Left lobe of liver (tissue), 2 donors: ENCODE measurements around the gene METTL25. TPM values are rescaled to one million over a fixed set of nuclear protein-coding genes. Genes with fewer than 3 reads are reported as not detected.

Experiments
- ATAC-seq: fragments of 200-7000 bp; cut with Tn5 transposase; one replicate; pipeline ENCODE4 v1.9.1; 2020; ENCODE audit warnings: mild to moderate bottlenecking, moderate library complexity
- DNase-seq: peaks from one replicate; pipeline ENCODE4 v3.0.0-alpha.2; 2020; ENCODE audit warnings: low spot score
- total RNA-seq: library from RNA; stranded (reverse); gene quantifications from one replicate; pipeline ENCODE4 v1.2.1, GENCODE V29; 2021
- donor health status: DM: no; HTN: no; CAD: no; lungs with moderate emphysema.
- donor health status: DM: no; HTN: yes; CAD: no.

Gene METTL25
- total RNA-seq, 1 donor from 2014 or later = 5.3 TPM

DNA sequence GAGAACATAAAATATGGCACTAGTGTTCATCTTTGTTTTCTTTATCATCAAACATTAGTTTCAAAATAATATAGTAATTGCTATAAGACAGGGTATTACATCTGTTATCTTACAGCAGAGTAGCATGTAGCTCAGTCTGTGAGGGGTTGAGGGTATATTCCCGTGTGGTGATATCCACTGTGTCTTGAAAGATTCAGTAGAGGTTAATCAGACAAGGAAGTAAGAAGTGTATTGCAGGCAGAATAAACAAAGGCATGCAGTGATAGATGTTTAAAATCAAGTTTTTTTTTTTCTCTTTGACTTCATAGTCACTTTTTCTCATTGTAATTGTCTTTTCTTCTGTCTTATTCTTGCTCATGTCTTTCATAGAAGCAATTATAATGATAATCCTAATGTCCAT, 48.3 kb downstream of the METTL25 start:
- no peak for ATAC-seq

DNA sequence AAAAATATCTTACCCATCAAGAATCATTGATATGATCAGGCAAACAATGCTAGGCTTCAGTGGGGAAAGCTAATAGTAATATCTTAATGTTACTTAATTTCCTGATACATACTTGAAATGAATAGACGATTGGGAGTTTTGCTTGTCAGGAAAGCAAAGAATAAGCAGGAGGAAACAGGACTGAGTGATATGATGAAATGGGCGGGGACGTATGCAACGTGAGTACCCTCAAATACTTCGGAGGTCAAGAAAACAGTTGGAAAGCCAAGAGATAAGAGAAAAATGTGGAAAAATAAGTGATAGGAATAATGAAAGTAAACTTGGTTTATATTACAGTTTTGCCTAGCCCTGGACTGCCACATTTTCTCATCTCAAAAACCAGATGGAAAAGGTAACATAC, 49.2 kb downstream of the METTL25 start:
- ATAC-seq (no peak), DNase-seq (no peak)

More for the DNA sequence above, 48.3 kb downstream of the METTL25 start:
- DNase-seq = no peak

DNA sequence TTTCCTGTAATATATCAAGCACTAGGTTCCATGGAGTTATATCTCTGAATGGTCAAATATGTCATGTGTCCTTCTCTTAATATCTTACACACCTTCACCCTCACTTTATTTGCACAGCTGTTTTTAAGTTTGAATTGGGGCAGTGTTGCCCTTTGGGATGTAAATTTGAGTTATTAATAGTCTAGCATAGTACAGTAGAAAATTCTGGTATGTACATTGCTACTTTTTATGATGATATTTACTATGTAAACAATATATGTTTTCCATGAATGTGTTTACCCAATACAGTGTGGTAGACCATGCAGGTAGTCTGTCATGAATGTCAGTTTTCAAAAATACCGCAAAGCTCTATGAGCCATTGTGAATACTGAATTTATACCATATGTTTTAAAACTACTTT, 50.5 kb downstream of the METTL25 start:
- ATAC-seq = no peak
- no peak for DNase-seq

DNA sequence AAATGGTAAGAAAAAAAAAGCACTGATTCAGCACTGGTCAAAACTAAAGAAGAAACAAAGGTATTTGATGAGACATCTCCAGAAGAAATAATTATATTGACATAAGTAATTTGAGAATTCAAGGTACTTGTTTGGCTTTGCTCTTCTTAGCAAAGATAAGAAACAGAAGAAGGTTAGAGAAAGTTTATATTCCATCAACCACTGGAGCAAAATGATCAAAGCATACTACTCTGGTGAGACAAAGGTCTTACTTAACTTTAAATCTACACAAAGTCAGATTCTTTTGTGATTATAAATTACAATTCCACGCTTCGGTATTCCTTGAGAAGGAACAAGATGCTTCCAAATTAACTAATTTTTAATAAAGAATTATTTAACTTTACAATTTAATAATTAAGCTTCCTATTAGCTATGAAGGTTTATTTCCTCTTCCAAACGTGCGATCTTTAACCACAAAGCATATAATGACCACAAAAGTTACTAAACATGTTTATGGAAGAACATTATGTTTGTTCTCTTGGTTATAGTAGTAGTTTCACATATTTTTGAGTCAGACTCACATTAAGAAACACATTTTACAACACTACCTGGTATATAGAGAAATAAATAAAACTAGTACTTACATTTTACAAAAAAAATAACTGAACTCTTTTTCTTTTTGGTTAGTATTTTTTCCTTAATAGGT, 53.4 kb downstream of the METTL25 start:
- ATAC-seq = no peak
- no peak for DNase-seq

DNA sequence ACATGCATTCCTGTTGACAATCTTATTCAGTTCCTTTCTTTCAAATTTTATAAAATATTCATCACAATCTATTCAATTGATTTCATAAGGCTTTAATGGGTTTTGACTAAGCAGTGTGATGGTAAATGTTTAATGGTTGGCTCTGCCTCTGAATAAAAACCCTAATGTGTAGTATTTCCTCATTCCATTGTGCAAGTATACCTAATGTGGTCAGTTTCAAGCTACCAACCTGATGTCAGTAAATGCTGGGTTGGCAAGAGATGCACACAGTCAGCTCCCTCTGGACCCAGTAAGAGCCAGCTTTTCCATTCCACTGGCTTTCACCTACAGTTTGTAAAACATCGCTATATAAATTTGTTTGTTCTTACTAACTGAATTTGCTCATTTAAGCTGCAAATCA, 53.9 kb downstream of the METTL25 start:
- no peak for DNase-seq
- ATAC-seq = no peak

DNA sequence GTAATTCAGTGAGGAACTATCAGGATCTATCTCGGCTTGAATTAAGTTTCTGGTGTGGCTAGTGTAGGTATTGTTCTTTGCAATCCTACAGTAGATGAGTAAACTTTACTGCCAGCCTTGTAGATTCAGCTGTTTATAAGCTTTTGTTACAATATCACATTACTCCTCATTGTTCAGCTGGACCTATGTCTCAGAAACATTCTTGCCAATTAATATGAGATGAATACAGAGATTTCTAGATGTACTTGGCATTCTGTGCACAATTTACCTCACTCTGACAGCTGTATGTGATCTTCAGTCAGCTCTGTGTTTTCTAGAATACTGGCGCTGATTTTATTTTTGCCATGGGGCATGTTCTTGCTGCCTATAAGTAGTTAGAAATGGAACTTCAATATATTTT, 55.7 kb downstream of the METTL25 start:
- no peak for ATAC-seq
- DNase-seq = no peak

DNA sequence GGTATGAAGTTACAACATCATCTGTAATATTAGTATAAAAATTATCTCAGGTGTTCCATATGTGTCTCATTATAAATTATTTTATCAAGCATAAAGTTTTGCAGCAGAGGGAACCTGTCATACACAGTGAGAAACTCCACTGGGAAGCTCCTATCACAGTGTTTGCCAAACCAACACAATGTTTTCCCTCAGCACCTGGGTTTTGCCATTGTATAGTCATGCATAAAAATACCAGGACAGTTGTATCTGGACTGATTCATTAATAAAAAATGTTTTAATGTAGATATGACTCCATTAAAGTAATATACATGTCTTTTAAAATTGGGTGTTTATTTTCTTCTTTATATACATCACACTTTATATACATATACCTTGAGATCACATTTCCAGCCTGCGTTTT, 56.6 kb downstream of the METTL25 start:
- DNase-seq (no peak), ATAC-seq (no peak)

DNA sequence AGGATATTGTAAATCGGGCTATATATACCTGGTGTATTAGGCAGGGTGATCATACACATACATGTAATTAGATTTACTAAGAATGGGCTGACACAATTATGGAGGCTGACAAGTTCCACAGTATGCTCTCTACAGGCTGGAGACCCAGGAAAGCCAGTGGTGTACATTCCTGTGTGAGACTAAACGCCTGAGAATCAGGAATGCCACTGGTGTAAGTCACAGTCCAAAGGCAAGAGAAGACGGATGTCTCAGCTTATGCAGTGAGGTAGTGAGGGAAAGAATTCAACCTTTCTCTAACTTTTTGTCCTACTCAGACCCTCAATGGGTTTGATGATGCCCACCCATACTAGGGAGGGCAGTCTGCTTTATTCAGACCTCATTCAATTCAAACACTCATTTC, 57.1 kb downstream of the METTL25 start:
- no peak for ATAC-seq
- DNase-seq = no peak

DNA sequence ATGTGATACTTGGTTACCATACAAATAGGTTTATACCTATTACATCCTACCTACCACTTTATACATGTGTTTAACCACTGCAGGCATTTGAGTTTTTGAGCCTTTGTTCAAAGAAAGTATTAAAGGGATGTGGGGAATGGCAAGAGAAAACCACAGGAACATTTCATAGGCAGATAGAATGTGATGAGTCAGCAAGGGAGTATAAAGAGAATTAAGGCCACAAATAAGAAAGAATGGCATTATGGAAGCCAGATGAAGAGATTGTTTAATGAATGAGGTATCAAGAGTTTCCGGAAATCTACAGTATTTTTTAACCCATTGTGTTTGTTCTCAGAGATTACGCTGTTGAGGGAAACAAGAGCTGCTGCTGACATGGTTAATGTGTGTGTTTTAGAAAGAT, 66.9 kb downstream of the METTL25 start:
- no peak for DNase-seq
- ATAC-seq = no peak

DNA sequence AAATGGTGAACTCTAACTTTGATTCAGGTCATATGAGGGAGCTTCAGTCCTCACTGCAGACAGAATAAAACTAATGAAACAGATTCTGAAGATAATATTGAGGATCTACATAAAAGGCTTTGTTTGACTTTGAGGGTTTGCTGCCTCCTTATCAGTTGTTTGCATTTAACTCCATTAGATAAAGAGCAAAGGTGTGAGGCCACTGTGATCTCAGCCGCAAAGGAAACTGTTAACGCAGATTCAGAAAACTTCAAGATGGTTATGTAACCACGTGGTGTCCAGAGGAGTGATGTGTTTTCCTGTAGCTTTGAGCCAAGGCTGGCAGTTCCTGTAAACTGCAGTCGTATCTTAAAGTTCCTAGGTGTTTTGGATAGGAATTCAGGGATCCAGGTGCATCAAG, 67.8 kb downstream of the METTL25 start:
- no peak for ATAC-seq
- no peak for DNase-seq

DNA sequence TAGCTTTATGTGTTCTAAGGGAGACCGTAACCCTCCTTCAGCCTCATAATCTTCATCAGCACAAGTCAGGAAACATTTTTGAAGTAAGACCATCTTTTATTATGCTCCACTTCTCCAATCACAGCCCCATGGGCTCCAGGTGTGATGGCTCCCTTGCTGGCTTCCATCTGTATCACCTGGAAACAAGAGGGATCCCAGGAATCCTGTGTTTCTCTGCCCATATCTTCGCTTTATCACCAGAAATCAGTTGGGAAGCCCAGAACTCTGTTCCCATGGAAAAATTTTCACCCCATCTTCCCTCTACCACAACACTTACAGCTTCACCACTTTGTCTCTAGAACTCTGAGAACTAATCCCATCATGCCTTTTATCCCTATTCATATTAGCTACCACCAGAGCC, 68.3 kb downstream of the METTL25 start:
- ATAC-seq (no peak), DNase-seq (no peak)

DNA sequence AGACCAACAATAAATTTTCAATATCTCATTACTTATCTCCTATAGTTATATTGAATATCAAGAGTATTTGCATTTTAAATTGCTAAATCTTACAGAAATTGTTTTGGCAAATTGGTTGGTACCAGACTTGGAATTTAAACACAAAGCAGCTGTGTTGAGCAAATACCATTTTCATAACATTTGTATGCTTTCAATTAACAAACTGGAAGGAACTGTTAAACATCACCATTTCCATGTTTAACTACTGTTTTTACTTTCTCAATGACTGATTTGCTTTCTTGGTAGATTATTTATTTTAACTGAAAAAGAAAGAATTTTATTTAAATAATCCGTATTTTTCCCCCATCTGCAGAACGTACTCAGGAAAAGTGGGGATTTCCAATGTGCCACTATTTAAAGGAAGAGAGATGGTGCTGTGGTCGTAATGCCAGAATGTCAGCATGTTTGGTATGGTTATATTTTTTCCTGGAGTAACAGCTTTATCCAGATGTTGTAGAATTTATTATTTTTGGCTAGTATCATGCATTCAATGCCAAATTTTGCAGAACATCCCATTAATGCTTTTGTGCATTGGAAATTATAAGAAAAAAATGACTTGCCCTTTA, 72.3 kb downstream of the METTL25 start:
- DNase-seq = no peak
- no peak for ATAC-seq

DNA sequence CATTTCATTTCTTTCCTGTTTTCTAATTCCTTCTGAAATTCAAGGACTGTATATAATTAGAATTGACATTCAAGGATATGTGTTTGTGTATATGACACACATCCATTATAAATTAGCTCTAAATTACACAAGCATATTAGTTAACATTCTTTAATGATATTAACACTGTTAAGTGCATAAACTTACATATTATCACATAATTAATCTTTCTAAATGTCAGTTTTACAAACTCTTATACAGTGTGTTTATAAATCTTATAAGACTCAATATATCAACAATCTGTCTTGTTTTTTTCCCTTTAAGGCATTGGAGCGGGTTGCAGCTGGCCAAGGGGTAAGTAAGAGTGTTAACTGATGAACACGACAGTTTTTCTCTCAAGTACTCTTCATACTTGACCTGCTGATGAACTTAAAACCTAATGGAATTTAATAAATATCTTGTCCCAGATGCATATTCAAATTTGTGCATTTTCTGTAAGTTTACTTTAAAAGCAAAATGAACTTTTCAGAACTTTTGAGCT, 76.1 kb downstream of the METTL25 start:
- no peak for ATAC-seq
- no peak for DNase-seq

DNA sequence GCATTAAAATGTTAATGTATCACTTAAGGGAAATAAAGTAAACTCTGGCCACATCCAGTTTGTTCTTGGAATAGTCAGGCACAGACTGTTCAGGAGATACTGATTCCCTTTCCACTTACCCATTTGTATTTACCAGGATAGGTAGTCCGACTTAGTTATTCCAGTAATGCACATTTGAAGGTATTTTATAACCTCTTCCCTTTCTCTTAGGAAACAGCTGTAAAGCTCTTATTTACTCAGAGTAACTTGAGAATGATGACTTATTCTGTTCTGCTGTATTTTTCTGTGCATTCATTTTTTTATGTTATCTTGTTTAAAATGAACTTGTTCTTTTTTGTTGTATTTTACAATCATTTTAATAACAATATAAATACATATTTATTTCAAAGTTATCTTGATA, 78.0 kb downstream of the METTL25 start:
- ATAC-seq (no peak), DNase-seq (no peak)

DNA sequence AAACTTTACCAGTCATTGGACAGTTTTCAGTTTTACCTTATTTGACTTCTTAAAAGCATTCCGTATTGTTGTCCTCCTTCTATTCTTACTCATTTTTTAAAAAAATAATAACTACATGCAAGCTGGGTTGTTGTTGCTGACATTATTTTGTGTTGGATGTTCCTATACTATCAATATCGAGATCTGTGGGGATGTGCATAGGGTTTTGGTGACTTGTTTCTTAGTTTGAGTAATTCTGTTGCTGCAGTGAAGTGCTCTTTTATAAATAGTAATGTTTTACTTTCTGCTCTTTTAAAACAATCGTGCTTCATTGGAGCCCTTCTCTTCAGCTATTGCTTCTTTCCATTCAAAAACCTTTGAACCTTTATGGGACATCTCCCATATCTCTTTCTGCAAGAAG, 79.4 kb downstream of the METTL25 start:
- DNase-seq = no peak
- no peak for ATAC-seq

DNA sequence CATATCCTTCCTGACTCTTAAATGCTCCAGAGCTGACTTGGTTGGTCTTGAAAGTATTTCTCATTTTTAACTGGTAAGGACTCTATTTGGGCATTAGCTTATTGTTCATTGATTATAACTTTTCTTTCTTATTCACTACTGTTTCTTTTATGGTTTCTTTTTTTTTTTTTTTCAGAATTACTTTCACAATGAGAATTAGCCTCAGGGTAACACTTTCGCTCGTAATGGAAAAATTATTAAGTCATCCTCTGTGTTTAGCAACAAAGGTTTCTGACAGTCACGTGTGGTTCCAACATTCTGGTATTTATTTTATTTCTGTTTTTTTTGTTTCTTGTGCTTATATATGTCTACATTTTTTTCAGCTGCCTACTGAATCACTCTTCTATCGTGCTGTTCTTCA, 80.0 kb downstream of the METTL25 start:
- no peak for DNase-seq
- ATAC-seq = no peak

DNA sequence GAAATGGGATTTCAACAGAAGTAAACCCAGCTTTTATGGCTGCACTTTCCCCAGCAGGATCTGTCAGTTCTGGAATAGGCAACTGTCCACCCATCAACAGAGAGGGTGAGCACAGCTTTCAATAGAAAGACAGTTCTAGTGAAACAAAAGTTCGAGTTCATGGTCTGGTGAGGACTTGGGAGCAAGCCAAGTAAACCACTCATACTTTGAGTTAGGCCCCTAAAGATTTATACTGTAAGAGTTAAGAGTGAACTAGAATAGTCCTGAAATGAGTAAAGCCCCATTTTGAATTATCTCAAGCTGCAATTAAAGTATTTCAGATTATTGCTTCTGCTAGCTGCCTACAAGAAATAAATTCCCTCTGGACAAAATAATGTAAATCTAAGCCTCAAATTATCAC, 82.6 kb downstream of the METTL25 start:
- ATAC-seq = no peak

DNA sequence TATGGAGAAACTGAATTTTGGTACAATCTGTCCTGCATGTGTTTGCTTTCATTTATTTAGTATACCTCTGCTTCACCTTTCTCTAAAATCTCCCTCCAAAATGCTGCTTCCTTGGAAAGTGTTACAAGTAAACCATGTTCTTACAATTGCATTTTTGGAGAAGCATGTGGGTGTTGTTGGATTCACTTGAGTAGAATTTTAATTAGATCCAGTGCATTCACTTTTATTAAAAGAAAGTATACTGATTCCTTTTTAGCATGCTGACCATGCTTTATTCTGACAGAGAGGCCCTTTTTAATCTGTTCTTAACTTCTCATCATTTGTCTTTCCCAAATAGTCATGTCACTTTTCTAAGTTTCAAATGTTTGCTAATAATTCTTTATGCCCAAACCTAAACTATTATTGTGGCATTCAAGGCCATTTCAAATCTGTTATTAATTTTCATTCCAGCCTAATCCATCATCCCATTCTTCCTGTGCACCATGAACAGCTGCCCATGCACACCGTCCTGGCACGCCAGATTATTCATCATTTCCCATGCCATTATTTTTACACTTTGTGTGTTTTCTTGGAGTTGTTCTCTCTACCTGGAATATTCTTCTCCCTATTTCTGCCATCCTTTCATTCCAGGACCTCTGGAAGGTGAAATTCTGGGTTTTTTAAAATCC, 90.7 kb downstream of the METTL25 start:
- ATAC-seq = no peak
- DNase-seq = no peak

More for the DNA sequence above, 82.6 kb downstream of the METTL25 start:
- DNase-seq = no peak

DNA sequence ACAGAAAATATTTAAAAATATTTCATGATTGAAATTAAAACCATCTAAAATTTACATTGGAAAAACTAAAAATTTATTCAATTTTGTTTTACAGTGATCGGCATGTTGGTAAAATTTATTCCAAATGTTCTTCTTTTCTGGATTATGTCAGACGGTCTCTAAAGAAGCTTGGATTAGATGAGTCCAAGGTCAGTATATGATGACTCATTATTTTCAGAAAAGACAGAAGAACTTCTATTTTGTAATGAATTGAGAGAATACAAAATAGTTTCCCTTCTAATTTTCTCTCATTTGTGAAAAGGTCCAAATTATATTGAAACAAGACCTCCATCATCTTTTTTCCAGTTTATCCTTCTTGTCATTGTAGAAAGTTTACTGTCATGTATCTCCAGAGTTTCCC, 98.3 kb downstream of the METTL25 start:
- DNase-seq (no peak), ATAC-seq (no peak)

DNA sequence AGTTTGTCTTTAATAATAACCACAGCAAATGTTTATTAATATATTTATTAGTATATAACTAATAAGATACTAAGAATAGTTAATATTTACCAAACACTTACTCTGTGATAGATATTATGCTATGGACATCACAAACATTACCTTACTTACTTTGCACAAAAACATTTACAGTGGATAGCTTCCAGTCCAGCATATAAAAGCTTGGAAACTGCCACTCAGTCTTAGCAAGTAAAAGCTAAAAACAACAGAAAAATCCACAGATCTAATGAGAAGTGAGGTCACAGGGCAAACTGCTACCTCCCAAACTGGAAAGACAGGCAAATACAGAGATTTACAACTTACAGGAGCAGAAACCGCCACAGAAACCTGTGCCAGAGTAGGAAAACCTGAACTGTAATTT, 99.8 kb downstream of the METTL25 start:
- ATAC-seq (no peak), DNase-seq (no peak)

DNA sequence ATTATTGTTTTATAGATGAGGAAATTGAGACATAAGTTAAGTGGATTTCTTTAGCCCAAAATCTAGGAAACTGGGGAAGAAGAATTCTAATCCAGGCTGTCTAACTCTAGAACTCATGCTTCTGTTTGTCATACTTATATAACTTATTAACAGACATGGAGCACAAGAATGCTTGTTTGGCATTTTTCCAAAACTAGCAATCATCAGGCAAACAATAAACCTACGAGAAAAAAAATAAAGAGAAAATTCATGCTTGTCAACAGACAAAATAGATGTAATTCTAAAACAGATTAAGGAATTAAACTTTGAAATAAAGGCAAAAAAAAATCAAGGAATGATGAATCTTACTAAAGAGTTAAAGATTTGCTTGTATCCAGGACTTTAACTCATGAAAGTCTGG, 103.1 kb downstream of the METTL25 start:
- DNase-seq (no peak), ATAC-seq (no peak)

DNA sequence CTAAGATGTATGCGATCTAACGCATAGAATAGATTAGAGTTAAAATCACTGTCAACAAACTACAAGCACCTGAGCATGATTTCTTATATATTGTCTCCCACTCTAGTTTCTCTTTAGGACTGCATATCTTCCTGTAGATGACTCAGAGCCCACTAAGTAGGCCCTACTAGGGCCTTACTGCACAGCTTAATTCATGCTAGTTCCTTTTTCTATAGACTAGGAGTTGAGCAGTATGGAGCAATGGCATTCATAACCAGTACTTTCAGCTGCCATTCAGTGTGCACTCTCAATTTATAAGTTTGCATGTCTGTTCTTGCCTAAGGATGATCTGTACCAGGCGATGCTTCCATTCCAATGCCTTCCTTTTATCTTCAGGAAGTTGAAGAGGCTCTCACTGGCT, 103.5 kb downstream of the METTL25 start:
- no peak for DNase-seq

More for the DNA sequence above, 103.5 kb downstream of the METTL25 start:
- ATAC-seq = no peak
